Limb (tissue), 2 donors: ENCODE data around the gene XYLT1.

Experiments
- DNase-seq, 2 donors: peaks; one replicate each; pipeline ENCODE4 v3.0.0-alpha.2; 2016; ENCODE audit errors: extremely low spot score in 2 of 2

The XYLT1 gene

DNA sequence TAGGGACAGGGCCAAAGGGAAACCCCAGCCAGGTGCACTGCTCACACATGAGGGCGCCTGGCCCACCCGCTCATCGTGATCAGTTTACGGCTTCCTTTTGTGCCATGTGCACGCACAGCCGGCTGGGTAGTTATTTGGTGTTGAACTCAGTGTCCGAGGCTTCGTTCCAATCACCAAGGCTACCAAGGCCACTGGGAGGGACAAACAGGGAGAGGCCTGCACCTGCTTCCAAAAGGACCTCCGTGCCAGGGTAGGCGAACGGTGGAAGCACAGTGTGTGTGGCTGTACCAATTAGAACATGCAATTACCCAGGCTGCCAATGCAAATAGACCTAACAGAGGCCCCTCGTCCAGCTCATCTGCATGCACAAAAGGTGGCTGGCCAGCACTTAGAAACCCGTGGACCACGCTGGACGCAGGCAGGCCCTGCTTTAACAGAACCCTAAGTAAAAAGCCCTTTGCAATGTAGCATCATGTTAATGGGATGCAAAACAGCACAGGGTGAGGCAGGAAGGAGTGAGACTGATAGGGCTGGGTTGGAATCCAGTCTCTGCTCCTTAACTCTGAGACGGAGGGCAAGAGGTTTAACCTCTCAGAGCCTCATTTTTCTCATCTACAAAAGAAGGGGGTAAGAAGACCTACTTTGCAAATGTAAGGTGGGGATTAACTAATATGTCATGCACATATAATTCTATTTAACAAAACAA lies 204.0 kb downstream of the XYLT1 start:
- no peak for DNase-seq

DNA sequence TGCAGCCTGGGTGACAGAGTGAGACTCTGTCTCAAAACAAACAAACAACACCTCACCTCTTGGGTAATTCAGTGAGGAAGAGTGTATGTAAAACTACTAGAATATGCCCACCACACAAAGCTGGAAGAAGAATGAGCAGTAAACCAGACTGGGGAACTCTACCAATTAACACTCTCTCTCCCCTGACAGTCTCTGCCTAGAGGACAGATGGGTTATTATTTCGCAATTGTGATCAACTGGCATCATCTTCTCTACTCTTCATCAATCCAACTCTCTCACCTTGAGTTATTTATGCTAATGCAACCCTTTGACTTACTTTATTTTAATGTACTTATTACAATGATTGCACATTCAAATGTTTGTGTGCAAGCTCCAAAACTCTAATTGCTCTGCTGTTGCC lies 205.6 kb downstream of the XYLT1 start:
- no peak for DNase-seq

DNA sequence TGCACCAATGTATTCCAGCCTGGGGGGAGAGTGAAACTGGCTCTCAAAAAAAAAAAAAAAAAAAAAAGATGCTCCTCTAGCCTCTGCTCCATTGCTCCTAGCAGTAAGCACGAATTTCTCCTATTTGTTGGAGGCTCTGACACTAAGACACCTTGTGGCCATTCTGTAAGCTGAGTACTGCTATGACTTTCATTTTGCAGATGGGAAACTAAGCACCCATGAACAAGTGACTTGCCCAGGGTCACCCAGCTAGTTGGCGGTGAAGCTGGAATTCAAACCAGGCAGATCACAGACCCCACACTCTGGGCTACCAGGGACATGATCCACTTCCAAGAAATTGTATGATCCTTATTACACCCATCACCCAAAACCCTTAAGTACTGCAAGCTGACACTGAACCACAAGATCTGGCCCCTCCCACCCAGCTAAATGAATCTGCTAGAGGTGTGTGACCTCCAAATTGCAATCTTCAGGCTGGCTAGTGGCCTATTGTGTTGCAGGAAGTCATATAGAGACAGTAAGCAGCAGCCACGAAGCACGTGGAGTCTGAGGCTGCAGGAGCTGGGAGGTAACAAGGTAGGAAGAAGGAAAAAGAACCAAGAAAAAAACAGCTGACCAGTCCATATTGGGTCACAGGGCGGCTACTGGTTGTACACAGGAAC lies 209.4 kb downstream of the XYLT1 start:
- DNase-seq, result no peak

- no peak for DNase-seq
These were observed 210.4 kb downstream of the XYLT1 start for GRCh38 chr16:17260276-17260849.

DNA sequence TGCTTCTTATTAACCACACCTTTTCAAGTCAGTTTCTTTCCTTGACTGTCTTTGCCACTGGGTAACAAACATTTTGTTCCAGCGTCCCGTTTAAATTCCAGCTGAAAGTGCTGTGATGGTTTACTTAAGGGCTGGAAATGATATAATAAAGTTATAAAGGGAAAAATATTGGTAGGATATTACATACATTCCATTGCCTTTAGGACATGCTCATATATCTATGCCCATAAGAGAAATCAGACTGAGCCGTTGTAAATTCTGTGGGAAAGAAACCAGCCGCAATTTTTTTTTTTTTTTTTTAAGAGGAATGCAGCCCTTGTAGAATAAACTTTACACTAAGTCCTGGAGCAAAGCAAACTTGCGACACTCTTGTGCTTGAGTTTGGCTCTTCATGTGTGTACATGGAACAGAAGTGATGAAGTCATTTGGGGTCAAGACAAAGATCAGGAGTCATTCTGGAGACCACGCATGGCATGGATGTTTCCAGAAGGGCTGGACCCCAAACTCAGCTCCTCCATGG lies 210.9 kb downstream of the XYLT1 start:
- no peak for DNase-seq

- DNase-seq, result no peak
These were observed 211.7 kb downstream of the XYLT1 start for GRCh38 chr16:17258848-17259713.

- no peak for DNase-seq
These were observed 212.6 kb downstream of the XYLT1 start for GRCh38 chr16:17258077-17258599.

DNA sequence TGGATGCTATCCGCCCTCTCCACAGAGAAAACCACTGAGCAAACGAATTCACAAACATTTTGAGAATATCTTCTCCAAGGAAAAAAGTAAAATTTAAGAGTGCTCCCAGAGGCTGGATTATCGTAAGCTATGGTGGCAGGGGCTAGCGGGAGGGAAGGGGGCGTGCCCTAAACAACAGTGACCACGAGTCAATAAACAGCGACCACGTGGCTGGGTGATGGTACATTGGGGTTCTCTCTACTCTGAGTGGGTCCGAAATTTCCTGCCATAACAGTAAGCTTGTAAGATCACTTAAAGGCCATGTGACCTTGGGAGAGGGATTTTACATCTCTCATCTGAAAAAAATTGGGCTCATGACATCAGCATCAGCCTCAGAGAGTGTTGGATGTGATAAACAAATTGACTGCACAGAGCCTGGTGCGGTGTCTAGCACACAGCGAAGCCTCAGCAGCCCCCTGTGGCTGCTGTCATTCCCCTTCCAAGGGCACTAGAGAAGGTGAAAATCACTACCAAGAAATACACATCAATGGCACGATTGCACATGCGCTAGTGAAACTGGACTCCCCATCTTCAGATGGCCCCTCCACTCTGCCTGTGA lies 213.2 kb downstream of the XYLT1 start:
- DNase-seq, result no peak

DNA sequence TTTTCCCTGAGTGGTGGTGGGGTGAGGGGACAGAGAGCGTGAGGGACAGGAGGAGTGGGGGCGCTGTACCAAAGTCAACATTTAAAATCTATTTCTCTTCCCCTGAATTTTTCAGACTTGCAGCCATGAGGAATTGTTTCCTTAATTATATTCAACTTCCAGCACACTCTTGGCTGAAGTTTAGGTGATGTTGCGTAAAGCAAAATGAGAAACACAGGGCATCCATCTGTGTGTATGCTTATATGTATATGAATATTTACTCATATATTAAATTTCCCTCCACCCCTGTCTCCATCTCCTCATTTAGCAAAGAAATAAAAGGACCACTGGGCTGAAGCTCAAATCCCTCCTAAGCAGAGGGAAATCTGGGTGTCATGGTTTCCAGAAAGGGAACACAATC lies 218.1 kb downstream of the XYLT1 start:
- peak in 1 of 2 donors; percentile 43 for DNase-seq

GRCh38 chr16:17252064-17252463 lies 218.7 kb downstream of the XYLT1 start:
- no peak for DNase-seq

GRCh38 chr16:17251496-17251895 lies 219.3 kb downstream of the XYLT1 start:
- DNase-seq, result no peak

DNA sequence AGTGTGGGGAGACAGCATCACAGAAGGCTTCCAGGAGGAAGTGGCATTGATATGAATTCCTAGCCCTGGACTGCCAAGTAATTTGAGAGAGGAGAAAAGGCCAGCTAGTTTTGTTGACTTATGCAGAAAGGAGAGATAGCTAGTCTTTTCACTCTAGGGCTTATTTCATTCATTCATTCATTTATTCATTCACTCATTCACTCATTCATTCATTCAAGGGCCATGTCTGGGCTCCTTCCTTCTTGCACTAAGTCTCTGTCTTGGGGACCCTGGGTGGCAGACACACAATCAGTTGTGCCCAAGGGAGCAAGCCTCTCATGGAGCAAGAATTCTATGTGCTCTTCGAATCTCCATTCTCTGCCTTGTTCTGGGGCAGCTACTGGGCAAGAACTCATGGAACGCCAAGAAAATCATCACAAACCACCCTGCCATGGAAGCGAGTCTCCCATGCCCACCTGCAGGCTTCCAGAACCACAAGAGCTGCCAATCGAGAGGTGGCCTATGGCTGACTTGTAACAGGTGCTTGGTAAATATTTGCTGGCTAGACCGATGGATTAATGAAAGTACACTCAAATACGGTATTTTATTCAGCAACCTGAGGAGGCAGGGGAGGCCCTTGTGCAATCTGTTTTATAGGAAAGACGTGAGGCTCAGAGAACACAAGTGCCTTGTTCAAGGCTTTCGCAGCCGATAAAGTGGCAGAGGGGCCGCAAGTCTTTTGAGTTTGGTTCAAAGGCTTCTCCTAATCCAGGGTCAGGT lies 223.6 kb downstream of the XYLT1 start:
- no peak for DNase-seq

DNA sequence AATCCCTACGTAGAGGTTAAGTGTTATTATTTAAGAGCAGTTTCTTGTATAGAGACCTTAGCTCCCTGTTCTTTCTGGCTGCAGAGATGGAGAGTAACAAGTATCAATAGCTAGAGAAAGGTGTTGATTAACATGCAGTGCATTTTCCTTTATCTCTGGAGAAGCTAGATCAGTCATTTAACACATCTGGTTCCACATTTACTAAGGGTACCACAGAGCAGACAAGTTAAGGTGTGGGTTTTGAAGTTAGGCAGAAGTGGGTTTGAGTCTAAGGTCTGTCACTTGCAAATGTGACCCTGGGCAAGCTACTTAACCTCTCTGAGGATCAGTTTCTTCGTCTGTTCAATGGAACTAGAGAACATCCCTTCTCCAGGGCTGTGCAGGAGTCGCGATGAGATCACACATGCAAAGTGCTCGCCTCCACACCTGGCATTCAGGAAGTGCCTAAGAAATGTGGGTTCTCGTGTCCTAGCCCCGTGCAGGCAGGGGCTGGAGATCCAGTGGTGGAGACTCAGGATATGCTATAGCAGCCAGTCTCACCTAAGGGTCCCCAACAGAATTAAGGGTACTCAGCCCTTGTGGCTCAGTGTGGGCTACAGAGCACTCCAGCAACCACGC lies 224.4 kb downstream of the XYLT1 start:
- no peak for DNase-seq

- no peak for DNase-seq
These were observed 225.0 kb downstream of the XYLT1 start for GRCh38 chr16:17245776-17246175.

DNA sequence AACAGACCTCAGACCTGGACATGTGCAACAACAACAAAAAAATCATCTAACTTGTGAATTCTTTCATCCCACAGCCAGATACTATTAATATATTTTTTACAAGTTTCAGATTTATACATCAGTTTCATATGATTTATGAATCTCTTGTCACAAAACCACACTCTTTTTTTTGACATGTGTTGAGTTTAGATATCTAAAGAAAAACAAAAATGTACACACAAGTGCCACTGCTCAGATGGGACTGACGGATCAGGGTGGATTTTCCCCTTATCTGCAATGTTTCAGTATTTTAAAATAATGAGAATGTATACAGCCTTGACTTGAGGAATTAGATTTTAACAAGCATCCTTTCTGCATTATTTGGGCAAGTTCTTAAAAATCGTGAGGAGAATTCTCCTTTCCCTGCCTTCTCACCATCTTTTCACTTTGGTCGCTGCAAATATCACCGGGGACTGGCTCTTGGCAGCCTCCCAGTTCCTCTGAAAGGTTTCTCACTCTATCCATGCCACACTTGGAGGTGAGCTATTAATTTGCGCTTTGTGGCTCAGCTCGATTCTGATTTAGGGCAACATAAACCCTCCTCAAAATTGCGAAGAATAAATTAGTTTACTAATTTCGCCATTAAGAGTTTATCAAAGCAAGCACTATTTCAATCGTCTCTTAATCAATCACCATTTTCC lies 225.7 kb downstream of the XYLT1 start:
- DNase-seq, result no peak

DNA sequence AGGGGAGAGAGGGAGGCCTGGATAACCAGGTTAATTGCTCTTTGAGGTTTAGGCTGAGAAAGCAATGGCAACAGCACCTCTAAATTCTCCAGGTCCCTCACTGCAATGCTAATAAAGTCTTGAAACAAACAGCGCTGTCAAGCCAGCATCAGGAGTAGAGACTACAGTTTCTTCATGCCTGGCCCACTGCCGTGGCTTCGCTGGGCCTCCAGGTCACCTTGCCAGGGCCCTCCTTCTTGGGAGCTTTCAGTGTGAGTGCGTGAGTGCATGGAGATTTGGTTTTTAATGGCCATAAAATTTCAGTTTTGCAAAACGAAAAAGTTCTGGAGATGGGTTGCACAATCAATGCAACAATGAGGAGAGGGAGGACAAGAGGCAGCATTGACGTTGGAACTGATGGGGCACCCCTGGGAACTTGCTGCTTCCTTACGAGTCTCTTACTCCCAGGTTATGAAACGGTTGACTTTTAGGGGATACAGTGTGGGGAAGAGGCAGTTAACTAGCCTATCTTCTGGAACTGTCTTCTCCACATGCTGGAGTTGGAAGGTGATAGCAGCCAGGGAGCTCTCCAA lies 229.4 kb downstream of the XYLT1 start:
- DNase-seq, result no peak

DNA sequence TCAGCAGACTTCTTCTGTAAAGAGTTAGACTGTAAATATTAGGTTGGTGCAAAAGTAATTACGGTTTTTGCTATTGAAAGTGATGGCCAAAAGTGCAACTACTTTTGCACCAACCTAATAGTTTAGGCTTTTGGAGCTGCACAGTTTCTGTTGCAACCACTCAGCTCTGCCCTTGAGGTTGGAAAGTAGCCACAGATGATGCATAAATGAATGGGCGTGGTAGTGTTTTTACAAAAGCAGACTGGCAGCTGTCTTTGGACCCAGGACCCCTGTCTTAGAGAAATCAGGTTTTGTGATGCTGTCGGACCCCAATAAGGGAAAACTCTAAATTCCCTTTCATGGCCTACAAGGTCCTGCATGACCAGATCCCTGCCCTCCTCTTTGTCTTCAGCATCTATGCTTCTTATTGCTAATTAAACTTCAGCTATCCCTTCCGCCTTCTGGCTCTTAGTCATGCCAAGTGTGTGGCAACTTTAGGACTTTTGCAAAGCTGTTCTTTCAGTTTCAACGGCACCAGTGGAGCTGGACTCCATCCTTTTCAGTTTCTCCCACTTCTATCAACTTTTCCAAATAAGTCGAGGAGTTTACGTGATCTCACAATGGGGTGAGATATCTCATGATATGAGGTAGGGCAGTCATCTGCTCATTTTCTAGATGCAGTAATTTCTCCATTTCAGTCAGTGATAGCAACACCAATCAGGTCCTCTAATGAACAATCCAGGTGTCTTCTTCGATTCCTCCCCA lies 232.3 kb downstream of the XYLT1 start:
- no peak for DNase-seq

GRCh38 chr16:17237350-17237944 lies 233.3 kb downstream of the XYLT1 start:
- no peak for DNase-seq
